Activated CD4-positive, alpha-beta T cell treated with anti-CD3 and anti-CD28 coated beads for 1 hour (primary cell): ENCODE data around the gene LAMB4.

ENCODE experiments used
- DNase-seq: peaks from one replicate; pipeline ENCODE4 v3.0.0-alpha.2; 2020

The LAMB4 gene

GRCh38 chr7:108009873-108010272 is 120.3 kb downstream of the LAMB4 start:
- DNase-seq, result no peak

- DNase-seq, result no peak
Measured at GRCh38 chr7:108008827-108009226, 121.3 kb downstream of the LAMB4 start.

- no peak for DNase-seq
Measured at GRCh38 chr7:108008240-108008639, 121.9 kb downstream of the LAMB4 start.

GRCh38 chr7:108007762-108008161 is 122.4 kb downstream of the LAMB4 start:
- no peak for DNase-seq

- DNase-seq, result no peak
Measured at GRCh38 chr7:108007261-108007660, 122.9 kb downstream of the LAMB4 start.

GRCh38 chr7:108004220-108005142 is 125.7 kb downstream of the LAMB4 start:
- DNase-seq, result no peak

GRCh38 chr7:108003599-108003935 is 126.6 kb downstream of the LAMB4 start:
- no peak for DNase-seq

- no peak for DNase-seq
Measured at GRCh38 chr7:108002726-108003598, 127.2 kb downstream of the LAMB4 start, which contains the start of gene LAMB1. LAMB1 (minus strand) TSS chr7:108003161; CDS start chr7:108002885, 276 bp downstream.

GRCh38 chr7:108001764-108002725 is 128.1 kb downstream of the LAMB4 start:
- DNase-seq, result no peak

- DNase-seq, result no peak
Measured at GRCh38 chr7:108000875-108001763, 129.0 kb downstream of the LAMB4 start.

GRCh38 chr7:107999779-108000560 is 130.2 kb downstream of the LAMB4 start:
- no peak for DNase-seq

- DNase-seq, result no peak
Measured at GRCh38 chr7:107998660-107999480, 131.3 kb downstream of the LAMB4 start.

GRCh38 chr7:107998150-107998549 is 132.0 kb downstream of the LAMB4 start:
- DNase-seq, result no peak

GRCh38 chr7:107996072-107996882 is 133.9 kb downstream of the LAMB4 start:
- no peak for DNase-seq

GRCh38 chr7:107995184-107996071 is 134.7 kb downstream of the LAMB4 start:
- no peak for DNase-seq

GRCh38 chr7:107994421-107995030 is 135.6 kb downstream of the LAMB4 start:
- DNase-seq, result no peak

GRCh38 chr7:107993891-107994291 is 136.3 kb downstream of the LAMB4 start:
- DNase-seq, result no peak
